Urinary bladder (tissue), 4 donors: ENCODE measurements around the gene ADGRD1. TPM values are rescaled to one million over a fixed set of nuclear protein-coding genes. Genes with fewer than 3 reads are reported as not detected.

Experiments
- DNase-seq: peaks from one replicate; pipeline ENCODE4 v3.0.0-alpha.2; 2015; ENCODE audit errors: extremely low spot score
- H3K27ac ChIP-seq: one replicate; pipeline ENCODE4 v1.5.1; 2013; ENCODE audit warnings: low read depth, mild to moderate bottlenecking, moderate library complexity
- H3K36me3 ChIP-seq: one replicate; pipeline ENCODE4 v1.6.1; 2013; ENCODE audit warnings: mild to moderate bottlenecking, moderate library complexity; ENCODE audit not compliant: insufficient read depth
- H3K4me1 ChIP-seq: one replicate; pipeline ENCODE4 v1.6.1; 2013; ENCODE audit warnings: mild to moderate bottlenecking, moderate library complexity; ENCODE audit not compliant: insufficient read depth
- H3K4me3 ChIP-seq: one replicate; pipeline ENCODE4 v1.5.1; 2013; ENCODE audit warnings: low read depth, low read length
- WGBS: extraction: QIAGEN DNeasy Blood & Tissue Kit; methylation state at CpG from one replicate; pipeline ENCODE4 v1.1.7; 2013; 5-methylcytosine and 5-hydroxymethylcytosine counted together
- polyA plus RNA-seq: library from polyadenylated mRNA; stranded (reverse); fragments of 200-250 nt; gene quantifications from one replicate; pipeline ENCODE4 v1.2.3, GENCODE V29; 2013
- total RNA-seq: library from RNA; depleted of rRNA; stranded (reverse); fragments of >200 nt; gene quantifications from one replicate; pipeline ENCODE4 v1.2.3, GENCODE V29; 2014
- donor health status: healthy with polysubstance abuse.
- donor health status: healthy.

The ADGRD1 gene
- total and polyA plus RNA-seq, 2 donors: 60.1 to 62.3 TPM

DNA sequence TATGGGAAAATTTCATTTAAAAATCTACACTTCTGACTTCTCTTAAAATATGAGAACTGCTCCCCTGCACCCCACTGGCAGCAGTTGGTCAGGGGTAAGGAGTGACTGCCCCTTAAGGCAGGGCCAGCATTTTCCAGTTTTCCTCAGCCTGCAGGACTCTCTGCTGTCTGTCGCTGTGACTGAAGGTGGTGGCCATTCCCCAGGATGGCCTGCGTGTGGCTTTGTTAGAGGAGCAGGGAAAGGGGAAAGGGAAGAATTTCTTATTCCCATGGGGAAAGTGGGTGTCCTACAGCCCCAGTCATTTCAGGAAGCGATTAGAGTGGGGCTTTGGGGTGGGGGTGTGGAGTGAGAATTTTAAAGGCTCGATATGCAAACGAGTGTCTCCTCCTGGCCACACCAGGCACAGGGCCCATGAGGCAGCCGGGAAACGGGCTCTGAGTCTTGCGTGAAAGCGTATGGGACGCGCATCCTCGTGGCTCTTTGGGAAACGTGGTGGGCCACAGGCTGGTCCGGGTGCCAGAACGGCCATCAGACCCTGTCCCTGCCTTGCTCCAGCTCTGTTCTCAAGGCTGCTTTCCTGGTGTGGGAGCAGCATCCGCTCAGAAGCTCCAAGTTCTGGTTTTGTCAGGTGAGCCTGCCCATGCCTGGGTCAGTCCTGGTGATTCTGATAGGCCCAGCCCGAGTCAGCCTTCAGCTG is 23.5 kb downstream of the ADGRD1 start:
- no peak overlapping the region for H3K4me3 ChIP-seq
- no peak overlapping the region for H3K27ac ChIP-seq
- WGBS: 85% methylated on average over 17 of the region's 17 CpGs
- no peak for DNase-seq
- H3K36me3 ChIP-seq: no peaks in the 10 kb centered on the region
- H3K4me1 ChIP-seq: no peaks in the 10 kb centered on the region

DNA sequence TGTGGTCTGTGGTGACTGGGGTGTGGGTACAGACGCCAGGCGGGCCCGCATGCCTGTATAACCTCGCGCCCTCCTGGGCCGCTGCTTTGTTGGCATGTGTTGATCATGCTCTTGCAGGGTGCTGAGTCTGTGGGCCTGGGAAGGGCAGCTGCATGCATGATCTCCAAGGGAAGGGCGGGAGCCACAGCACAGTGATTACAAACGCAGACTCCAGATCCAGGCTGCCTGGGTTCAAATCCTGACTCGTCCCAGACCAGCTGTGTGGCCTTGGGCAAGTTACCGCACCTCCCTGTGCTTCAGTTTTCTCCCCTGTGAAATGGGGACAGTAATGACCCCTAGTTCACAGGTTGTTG is 24.0 kb downstream of the ADGRD1 start:
- H3K4me3 ChIP-seq: no peak overlapping the region
- no peak for DNase-seq
- no peaks in the 10 kb centered on the region for H3K4me1 ChIP-seq
- WGBS: 91% methylated on average over 10 of the region's 10 CpGs
- H3K36me3 ChIP-seq: no peaks in the 10 kb centered on the region
- no peak overlapping the region for H3K27ac ChIP-seq

DNA sequence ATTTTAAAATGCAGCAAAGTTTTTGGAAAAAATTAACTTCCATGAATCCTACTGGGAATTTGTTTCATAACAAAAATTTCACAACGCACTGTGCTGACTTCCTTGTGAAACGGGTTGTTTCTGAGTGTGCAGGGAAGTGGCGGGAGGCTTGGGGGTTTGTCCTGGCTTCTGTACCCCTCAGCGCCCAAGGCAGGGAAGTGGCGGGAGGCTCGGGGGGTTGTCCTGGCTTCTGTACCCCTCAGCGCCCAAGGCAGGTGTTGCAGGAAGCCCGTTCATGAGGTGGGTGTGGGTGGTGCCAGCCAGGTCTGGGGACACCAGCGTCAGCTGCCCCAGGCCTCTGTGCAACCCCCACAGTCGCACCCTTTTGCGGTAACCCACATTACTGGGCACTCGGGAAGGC is 25.1 kb downstream of the ADGRD1 start:
- no peak for DNase-seq

DNA sequence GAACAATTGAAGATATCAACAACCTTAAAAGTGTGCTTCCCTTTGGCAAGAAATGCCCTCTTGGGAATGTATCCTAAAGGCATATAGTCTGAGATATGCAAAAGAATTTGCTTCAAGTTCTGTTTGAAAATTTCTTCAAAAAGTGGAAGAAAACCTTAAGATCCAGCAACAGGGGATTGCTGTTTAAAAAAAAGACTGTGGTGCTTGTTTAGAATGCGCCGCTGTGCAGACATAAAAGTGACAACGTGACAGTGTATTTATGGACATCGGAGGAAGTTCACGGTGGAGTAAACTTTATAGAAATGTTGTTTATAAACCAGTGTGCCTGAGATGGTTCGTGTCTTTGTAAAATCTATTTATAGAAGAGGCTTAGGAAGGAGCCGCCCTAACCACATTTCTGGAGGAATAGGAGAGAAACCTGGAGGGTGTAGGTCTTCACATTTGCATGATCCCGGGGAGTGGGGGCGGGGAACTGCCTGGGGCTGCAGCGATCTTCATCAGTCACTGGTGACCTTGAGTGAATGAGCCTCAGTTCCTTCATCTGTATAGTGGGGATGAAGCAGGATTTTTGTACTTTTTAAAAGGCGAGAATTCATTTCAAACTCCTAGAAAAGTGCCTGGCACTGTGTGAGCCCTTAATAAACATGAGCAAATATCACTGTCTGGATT is 27.5 kb downstream of the ADGRD1 start:
- no peak for DNase-seq
- H3K4me3 ChIP-seq: no peak overlapping the region
- H3K36me3 ChIP-seq: no peaks in the 10 kb centered on the region
- H3K27ac ChIP-seq: no peak overlapping the region
- 21% methylated on average over 11 of the region's 11 CpGs for WGBS
- no peaks in the 10 kb centered on the region for H3K4me1 ChIP-seq

More for the DNA sequence above, 25.1 kb downstream of the ADGRD1 start:
- Histone ChIP-seq H3K27ac (no peak overlapping the region), H3K36me3 (no peaks in the 10 kb centered on the region), H3K4me1 (no peaks in the 10 kb centered on the region), H3K4me3 (no peak overlapping the region)
- WGBS: 86% methylated on average over 12 of the region's 12 CpGs

DNA sequence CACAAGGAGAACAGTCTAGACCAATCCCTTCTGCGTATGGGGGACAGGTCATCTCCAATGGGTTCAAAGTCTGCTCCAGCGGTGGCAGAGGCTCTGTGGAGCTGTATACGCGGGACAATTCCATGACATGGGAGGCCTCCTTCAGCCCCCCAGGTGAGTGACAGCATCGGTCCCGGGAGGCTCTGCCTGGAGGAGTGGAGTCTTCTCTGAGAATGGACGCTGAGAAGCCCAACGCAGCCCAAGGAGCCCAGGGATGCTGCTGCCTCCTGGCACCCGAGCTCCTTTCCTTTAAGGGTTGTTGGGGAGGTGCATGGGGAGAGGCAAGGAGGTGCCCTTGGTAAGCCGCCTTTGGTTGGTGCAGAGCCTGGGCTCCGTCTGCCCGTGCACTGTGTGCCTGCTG is 28.2 kb downstream of the ADGRD1 start:
- DNase-seq: no peak
- Histone ChIP-seq H3K36me3 (no peaks in the 10 kb centered on the region), H3K27ac (no peak overlapping the region), H3K4me3 (no peak overlapping the region), H3K4me1 (no peaks in the 10 kb centered on the region)
- WGBS: 91% methylated on average over 12 of the region's 12 CpGs

DNA sequence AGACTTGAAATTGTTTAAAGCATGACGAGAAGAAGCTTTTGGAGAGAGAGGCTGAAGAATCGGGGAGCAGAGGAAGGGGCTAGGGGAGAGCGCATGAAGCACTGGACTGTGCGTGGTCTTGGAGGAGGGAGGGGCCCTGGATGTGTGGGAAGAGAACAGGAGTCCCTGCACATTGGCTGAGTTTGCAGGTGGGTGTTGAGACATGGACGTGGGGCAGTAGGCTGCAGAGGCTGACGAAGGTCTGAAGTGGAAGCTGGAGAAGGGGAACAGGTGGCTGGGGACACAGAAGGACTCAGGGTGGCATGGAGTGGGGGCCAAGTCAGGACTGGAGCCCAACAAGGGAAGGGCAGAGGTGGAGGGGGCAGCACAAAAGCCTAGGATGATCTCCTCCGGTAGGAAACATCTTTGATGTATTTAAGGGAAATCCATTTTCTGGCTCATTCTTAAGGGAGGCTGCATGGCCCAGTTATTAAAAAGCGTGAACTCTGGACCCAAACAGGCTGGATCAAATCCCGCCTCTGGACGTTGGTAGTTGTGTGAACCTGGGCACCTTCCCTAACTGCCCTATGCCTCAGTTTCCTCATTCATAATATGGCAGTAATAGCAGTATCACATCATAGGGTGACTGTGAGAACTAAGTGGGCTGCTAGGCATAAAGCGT is 29.0 kb downstream of the ADGRD1 start:
- Histone ChIP-seq H3K4me3 (no peak overlapping the region), H3K4me1 (no peaks in the 10 kb centered on the region), H3K36me3 (no peaks in the 10 kb centered on the region), H3K27ac (no peak overlapping the region)
- DNase-seq: no peak
- 74% methylated on average over 11 of the region's 11 CpGs for WGBS

DNA sequence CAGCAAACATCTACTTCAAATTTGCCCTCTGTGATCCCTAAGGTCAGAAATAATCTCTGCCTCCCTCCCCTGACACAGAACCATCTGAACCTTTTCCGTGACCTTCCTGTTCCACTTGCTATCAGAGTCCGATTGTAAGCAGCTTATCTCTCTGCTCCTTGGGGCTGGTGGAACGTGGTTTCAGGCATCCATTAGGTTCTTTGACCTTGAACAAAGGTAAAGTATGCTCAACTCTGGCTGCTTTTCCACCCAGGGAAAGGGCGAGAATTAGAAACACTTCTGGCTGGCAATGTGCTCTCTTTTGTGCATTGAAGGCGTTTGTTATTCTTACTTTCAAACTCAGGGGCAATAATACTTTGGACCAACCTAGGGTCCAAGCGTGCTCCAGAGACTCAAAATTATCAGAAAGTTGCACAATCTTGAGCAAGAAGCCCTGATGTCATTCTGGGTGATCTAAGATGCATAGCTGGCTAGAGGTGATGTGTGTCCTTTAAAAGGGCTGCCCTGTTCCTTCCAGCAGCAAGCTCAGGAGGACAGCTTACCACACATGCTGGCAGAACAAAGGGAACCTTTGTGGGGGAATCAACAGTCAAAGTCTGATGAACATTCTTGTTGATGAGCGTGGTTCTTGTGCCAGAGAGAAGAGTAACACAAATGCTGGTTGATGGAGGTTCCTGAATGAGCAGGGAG is 29.8 kb downstream of the ADGRD1 start:
- no peak for DNase-seq

DNA sequence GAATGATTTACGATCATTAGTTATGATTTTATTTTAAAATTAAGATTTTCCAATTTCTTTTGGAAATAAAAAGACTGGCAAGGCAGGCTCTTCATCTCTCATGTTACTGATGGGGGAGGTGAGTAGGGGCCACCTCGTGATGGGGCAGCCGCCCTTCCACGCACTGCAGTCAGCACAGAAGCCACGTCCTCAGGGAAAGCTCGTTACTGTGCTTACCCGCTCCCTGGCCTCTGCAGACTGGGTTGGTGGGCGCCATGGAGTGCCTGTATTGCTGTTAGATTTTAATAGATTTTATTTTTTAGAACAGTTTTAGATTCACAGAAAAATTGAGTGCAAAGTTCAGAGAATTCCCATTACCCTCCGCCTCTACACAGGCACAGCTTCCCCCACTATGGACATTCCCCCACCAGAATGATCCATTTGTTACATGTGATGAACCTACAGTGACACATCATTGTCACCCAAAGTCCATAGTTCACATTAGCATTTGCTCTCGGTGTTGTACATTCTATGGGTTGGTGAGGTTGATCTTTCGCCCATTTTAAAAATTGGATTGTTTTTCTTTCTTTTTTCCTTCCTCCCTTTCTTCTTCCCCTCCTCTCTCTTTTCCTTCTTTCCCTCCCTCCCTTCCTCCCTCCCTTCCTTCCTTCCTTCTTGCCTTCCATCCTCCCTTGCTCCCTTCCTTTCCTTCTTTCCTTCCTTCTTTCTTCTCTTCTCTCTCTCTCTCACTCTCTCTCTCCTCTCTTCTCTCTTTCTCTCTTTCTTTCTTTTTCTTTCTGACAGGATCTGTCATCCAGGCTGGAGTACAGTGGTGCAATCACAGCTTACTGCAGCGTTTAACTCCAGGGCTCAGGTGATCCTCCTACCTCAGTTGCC is 30.7 kb downstream of the ADGRD1 start:
- Histone ChIP-seq H3K27ac (no peak overlapping the region), H3K4me1 (no peaks in the 10 kb centered on the region), H3K36me3 (no peaks in the 10 kb centered on the region), H3K4me3 (no peak overlapping the region)
- DNase-seq: no peak
- WGBS: 94% methylated on average over 12 of the region's 12 CpGs

More for the DNA sequence above, 29.8 kb downstream of the ADGRD1 start:
- WGBS: 75% methylated on average over 7 of the region's 7 CpGs
- Histone ChIP-seq H3K36me3 (no peaks in the 10 kb centered on the region), H3K27ac (no peak overlapping the region), H3K4me3 (no peak overlapping the region), H3K4me1 (no peaks in the 10 kb centered on the region)

DNA sequence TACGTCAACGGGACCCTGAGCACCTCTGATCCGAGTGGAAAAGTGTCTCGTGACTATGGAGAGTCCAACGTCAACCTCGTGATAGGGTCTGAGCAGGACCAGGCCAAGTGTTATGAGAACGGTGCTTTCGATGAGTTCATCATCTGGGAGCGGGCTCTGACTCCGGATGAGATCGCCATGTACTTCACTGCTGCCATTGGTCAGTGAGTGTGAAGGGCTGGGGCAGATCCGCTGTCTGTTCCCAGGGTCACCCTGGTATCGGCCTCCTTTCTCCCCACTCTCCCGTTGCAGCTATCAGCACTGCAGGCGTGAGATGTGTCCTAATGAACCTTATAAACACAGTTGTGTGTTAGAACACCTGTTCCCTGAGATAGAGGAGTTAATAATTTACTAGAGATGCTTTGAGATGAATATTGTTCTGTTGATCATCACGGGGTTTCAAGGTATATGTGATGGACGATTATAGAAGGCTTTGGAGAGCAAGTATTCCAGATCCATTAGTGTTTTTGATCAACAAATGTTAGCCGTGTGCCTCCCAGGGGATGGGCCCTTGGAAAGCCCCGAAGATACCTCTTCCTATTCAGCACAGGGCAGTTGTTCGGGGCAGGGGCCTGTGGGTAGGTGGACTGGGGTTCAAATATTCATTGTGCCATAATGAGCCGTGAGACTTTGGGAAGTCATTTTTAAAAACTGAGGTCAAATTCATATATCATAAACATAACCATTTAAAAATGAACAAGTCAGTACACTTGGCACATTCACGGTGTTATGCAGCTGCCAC is 33.6 kb downstream of the ADGRD1 start:
- Histone ChIP-seq H3K36me3 (no peaks in the 10 kb centered on the region), H3K4me3 (no peak overlapping the region), H3K4me1 (no peaks in the 10 kb centered on the region), H3K27ac (no peak overlapping the region)
- DNase-seq: no peak
- 86% methylated on average over 22 of the region's 22 CpGs for WGBS

DNA sequence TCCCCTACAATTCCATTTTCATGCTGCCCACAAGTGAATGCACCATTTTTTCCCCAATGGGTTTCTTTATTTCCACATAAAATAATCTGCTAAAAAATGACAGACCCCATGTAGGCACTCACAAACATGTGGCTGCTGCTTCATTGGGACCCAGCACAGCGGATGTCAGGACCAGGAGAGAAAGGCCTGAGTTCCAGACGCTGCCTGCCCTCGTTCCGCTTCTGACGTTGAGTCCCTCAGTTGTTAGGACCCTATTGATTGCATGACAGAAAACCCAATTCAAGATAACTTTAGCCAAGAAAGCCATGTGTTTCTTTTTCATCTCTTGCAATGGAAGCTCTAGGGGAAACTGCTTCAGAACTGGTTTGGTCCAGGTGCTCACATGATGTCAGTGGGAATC is 34.6 kb downstream of the ADGRD1 start:
- WGBS: 89% methylated on average over 5 of the region's 5 CpGs
- DNase-seq: no peak
- Histone ChIP-seq H3K4me3 (no peak overlapping the region), H3K27ac (no peak overlapping the region), H3K36me3 (no peaks in the 10 kb centered on the region), H3K4me1 (no peaks in the 10 kb centered on the region)

DNA sequence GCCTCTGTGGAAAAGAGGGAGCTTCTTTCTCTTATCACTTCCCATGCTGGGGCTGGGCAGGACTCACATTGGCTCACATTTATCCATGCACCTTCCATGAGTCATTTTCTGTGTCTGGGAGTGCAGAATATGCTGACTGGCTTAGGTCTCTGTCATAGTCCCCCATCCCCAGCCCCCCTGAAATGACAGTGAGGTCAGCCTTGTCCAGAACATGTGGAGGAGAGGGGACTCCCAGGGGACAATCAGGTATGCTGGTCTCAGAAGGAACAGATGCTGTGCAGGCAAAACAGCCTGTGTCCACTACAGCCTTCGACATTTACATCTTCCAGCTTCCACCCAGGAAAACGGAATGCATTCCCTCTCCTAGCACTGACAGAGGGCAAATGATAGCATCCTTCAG is 35.0 kb downstream of the ADGRD1 start:
- Histone ChIP-seq H3K4me3 (no peak overlapping the region), H3K4me1 (no peaks in the 10 kb centered on the region), H3K27ac (no peak overlapping the region), H3K36me3 (no peaks in the 10 kb centered on the region)
- WGBS: 50% methylated on average over 2 of the region's 2 CpGs
- DNase-seq: no peak

DNA sequence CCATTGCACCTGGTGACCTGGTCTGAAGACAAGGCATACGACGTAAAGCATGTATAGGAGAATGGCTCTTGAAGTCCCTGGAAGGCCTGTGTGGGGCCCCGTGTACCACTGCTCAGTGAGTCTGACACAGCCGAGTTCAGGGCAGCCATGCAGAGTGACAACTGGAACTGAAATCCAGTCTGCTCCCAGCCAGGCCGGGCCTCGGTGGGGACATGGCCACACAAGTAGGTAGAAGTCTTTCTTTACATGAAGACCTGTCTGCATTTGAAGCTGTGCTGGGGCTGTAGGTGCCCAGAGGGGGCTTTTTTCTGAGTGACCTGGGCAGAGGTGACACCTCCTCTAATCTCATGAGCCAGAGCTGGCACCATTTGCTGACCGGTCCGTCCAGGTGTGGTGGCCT is 35.7 kb downstream of the ADGRD1 start:
- Histone ChIP-seq H3K27ac (no peak overlapping the region), H3K4me3 (no peak overlapping the region), H3K36me3 (no peaks in the 10 kb centered on the region), H3K4me1 (no peaks in the 10 kb centered on the region)
- DNase-seq: no peak
- 73% methylated on average over 8 of the region's 8 CpGs for WGBS
